Left forelimb (tissue), 1 donor: ENCODE results near the gene TIMMDC1.
"Not testable (repeated sequence)": the region's sequence is repeated elsewhere in the genome, so short reads cannot be mapped to it uniquely, and the experiment has no call there.

ENCODE experiments used
- DNase-seq: peaks from one replicate; pipeline ENCODE4 v3.0.0-alpha.2; 2018; ENCODE audit warnings: low spot score

The TIMMDC1 gene

DNA sequence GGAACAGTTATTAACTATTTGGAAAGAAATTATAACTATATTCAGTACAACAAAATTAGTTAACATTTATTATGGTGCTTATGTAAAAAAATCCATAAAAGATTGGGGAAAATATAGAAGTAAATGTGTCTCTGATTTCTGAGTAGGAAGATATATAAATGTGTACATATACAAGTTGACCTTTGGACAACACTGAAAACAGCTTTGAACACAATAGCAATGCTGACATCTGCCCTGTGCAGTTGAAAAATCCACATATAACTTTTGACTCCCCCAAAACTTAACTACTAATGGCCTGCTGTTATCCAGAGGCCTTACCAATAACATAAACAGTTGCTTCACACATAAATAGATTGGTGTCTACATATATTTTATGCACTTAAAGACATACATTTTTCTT is 12.3 kb downstream of the TIMMDC1 start:
- DNase-seq, result no peak

DNA sequence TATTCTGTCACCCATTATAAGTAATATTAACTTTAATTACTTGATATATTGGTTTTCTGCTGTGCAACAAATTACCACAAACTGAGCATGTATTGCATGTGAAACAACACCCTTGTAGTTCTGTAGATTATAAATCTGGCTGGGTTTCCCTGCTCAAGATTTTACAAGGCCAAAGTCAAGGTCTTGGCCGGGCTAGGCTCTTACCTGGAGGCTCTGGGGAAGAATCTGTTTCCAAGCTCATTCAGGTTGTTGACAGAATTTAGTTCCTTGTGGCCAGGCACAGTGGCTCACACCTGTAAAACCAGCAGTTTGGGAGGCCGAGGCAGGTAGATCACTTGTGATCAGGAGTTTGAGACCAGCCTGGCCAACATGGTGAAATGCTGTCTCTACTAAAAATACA is 16.3 kb downstream of the TIMMDC1 start:
- DNase-seq, result no peak

DNA sequence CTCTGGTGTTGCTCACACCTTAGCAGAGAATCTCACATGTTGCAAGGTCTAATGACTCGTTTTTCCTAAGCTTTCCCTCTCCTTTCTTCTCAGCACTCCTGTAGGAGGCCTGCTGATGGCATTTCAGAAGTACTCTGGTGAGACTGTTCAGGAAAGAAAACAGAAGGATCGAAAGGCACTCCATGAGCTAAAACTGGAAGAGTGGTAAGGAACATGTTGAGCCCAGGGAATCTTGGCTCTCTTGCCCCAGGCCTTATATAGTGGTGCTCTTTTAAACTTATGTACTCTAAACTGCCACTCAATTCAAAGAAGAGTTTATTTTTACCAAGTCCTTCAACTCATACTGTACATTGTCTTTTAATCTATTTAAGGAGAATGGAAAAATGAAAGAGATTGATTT is 18.8 kb downstream of the TIMMDC1 start:
- no peak for DNase-seq

DNA sequence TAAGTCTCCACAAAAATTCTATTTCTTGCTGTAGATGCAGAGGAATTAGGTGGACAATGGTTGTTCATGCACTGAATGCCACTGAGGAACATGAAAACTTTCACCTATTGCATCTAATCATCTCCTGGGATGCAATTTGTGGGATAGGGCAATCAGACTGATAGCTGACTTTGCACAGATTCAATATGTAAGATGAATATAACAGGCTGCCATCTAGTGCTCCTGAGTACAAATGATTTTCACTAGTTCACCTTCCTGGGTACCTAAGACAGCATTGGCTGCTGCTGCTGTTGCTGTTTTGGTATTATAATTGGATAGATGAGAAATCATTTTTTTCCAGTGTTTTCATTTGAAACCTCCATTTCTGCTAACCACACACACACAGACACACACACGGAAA is 19.7 kb downstream of the TIMMDC1 start:
- no peak for DNase-seq

DNA sequence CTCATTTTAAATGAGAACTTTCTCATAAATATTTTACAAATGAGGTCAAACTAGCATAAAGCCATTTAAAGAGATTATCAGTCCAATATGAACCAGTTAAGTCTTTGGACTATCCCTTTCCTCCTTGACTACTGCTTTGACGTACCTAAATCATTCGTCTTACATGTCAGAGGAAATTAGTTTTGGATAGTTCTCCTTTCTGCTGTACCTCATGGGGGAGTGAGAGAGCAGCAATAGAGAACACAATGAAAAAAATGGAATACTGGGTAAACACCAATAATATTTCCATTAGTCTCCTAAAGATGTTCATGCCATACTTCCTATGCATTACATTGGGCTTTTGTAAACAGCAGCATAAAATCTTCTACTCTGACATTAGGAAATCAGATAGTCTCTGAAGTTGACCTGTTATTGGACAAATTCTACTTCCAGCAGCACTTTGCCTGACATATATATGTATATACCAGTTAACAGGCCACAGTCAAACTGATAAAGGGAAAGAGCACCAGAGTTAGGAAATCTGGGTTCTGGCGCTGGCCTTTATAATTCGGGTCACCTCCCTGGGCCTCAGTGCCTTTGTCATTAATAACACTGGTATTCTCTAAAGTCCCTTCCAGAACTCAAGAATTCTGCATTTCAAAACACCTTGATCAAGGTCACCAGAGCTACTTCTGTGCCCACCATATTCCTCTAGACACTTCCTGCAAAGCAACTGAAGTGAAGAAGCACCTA is 26.8 kb downstream of the TIMMDC1 start:
- no peak for DNase-seq

DNA sequence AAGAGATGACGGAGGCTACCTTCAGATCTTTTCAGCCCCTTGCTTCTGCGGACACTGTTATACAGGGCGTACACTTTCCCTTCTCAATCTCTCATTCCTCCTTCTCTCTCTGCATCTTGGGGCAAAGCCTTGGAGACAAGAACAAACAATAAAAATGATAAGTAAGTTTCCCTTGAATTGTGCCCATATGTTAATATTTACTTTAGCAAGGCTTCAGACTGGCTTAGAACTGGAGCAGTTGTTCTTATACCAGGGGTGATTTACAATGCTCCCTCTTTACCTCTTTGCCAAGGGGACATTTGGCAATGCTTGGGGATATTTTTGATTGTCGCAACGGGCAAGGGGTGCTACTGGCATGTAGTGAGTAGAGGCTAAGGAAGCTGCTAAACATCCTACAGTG is 29.4 kb downstream of the TIMMDC1 start:
- no peak for DNase-seq

DNA sequence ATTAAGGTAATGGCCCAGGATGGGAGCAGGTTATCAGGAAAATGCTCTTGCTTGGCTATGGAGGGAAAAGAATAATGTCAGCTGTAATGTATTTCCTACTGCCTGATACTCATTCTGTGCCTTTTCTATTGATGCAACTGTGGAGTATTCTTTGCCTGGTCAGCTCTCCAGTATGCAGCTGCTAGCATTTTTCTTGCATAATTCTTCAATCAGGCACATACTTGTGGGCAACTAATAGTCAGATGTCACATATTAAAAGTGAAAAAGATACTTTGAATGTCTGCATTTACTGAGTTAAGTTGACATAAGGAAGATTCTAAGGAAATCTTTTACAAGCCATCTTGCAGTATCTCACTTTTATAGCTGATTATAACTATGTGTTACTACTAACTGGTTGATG is 31.5 kb downstream of the TIMMDC1 start:
- DNase-seq, result no peak

DNA sequence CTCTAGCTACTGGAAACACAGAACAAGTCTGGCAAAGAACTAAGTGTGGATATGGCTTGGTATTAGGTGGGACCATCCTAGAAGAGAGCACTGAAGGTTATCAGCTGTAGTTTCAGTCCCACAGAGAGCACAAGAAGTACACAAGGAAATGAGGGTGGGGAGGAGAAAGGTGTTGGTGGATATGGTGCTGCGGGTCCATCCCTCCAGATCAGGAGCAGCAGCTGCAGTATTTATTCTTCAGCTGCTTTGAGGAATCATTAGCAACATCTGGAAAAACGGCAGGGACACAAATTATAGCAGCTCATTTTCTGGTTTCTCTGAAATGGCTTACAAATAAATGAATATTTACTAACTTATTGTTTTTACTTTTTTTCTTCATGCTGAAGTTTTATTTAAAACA is 32.1 kb downstream of the TIMMDC1 start:
- no peak for DNase-seq

DNA sequence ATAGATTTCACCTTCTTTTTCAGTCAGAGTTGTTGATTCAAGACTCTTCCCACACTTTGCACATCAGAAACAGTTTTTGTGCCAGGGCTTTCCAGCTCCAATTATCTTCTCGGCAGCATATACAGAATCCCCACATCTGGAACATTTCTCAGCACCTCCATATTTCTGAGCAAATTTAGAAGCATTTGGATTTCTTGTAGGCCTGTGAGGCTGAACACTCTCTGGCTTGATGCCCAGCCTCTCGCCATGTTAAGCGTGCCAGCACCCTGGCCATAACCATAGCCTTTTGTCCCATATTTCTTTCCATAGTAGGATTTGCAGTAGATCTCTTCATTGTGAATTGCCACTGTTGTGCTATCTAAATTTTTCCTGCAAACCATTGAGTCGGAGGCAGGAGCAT is 32.8 kb downstream of the TIMMDC1 start:
- DNase-seq, result no peak

DNA sequence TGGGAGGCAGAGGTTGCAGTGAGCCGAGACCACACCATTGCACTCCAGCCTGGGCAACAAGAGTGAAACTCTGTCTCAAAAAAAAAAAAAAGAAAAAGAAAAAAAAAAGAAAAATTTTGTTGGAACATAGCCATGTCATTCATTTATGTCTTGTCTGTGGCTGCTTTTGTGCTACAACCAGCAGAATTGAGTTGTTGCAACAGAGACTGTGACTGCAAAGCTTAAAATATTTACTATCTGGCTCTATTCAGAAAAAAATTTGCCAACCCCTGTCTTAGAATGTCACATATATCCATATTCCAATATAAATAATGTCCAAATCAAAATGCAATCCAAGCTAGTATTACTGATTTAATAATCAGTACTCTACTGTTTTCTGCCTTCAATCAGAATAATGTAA is 35.9 kb downstream of the TIMMDC1 start:
- DNase-seq, result no peak

DNA sequence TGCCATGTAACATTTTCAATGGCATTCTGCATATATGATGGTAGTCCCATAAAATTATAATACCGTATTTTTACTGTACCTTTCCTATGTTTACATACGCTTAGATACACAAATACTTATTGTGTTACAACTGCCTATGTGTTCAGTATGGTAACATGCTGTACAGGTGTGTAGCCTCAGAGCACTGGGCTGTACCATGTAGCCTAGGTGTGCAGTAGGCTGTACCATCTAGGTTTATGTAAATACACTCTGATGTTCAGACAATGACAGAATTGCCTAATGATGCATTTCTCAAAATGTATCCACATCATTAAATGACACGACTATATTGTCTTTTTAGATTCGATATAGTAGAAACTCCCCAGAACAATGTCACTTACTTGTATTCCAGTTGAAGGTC is 38.4 kb downstream of the TIMMDC1 start:
- no peak for DNase-seq

DNA sequence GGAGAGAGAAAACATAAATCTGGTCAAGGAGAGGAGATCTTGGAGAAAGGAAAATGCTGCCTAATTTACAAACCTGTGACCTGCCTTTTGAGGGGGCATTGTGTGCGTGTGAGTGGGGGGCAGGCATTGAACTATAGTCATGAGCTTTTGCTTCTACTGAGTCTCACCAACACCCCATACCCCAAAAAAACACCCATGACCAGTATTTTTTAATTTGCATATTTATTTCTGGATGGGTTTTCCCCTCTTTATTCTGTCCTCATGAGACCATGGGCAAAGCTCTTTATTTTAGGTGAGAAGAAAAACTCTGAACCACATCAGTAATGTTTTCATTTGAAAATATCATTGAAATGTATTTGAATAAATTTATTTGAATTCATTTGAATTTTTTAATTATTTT is 40.4 kb downstream of the TIMMDC1 start:
- no peak for DNase-seq

DNA sequence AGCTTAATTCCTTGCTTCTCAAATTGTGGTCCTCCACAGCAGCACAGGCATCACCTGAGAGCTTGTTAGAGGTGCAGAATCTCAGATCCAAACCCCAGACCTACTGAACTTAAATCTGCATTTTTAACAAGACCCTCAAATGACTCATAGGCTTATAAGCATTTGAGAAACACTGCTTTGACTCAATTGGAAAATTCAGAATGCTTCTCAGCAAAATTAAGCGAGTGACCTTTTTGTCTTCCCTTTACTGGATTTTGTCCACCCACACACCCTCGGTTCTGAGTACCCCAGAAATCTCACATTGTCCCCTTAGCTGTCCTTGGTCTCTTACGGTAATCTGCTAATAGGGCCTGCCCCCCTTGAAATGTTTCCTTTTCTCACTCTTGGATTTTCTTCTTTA is 43.2 kb downstream of the TIMMDC1 start:
- no peak for DNase-seq

DNA sequence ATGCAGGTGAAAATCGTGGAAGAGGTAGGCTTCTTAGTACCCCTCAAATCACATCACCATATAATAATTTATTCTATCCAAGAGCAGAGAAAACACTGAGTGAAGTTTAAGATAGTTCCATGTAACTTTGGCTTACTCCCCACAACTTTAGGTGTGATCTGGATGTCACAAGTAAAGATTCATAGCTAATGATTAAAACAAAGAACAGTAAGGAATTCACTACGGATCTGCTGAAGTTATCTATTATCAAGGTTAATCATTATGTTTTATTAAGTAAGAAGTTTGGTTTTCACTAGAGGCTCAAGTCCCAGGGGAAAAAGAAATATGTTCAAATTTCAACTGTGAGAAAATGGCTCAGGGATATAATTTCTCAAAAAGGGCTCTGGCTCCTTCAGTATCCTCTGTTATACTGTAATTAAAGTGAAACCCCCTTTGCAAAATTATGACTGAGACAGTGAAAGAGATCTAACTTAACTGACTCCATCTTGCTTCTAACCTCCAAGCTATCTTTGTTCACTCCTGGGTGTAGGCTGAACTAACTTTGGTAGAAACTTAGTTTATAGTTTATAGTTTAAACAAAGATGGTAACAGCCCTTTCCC is 43.9 kb downstream of the TIMMDC1 start:
- no peak for DNase-seq

DNA sequence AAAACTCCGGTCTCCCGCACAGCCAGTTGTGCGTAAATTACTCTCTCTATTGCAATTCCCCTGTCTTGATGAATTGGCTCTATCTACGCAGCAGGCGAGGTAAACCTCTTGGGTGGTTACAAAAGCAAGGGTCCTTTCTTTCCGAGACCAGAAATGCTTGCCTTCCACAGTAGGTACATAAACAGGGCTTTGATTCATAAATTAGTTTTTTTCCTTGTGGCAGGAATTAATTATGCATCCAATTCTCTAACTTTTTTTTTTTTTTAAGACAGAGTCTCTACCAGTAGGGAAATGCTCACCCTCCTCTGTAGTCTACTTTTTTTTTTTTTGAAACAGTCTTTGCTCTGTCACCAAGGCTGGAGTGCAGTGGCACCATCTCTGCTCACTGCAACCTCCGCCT is 44.8 kb downstream of the TIMMDC1 start:
- DNase-seq, result no peak

DNA sequence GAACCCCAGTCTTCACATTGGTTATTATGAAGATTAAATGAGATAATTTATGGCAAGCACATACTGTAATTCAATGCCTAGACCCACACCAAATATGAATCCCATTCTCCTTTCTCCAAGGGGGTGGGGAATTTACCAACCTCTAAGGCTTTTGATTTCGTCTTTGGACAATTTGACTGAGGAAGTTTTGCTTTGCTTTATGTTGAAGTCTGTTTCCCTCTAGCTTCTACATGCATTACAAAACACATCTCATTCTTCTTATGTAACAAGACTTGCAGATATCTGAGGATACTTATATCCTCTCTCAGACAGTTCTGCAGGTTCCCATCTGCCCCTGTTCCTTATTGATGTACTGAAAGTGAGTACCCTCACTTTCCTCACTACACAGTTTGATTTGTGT is 48.9 kb downstream of the TIMMDC1 start:
- DNase-seq, result no peak

DNA sequence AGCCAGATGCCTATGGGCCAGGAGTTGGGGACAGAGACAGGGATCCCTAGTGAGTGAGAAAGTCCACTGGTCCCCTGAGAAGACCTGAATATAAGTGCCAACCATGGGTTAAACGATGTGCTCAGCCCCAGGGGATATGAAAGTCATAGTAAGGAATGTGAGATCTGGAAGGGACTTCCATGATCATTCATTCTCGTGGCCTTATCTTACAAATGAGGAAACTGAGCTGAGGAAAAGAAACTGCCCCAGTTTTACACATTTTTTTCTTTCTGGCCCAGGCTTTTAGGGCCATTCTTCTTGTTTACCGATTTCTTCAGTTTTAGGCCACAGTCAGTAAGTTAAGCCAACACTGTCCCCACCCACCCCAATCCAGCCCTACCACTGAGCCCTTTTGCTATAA is 50.0 kb downstream of the TIMMDC1 start:
- no peak for DNase-seq

DNA sequence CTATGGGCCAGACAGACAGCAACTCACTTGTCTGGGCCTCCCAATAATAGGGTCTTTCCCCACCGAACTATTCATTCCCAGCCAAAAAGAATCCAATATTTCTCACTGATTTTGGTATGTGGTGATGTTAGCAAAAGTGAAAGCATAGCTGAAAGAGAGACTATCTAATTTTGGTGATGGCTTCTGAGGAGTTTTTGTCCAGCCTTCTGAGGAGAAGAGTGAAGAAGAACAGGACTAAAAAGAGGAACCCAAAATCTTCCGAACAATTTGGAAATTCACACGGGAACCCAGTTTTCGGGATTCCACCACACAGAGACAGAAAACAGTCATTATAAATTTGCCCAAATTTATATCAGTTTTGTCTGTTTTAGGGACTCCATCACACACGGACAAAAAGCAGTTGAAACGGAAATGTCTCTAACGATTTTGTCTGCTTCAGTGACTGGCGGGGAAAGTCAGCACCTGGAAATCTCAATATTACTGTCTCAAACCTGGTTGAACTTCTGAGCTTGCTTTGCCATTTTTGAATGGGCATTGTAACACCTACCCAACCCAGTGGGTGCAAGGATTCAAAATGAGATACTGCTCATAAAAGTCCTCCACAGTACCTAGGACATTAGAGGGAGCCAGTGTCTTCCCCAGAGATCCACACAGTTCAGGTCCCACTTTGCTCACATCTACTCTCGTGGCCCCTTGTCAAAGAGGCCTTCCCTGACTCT is 52.0 kb downstream of the TIMMDC1 start:
- no peak for DNase-seq

DNA sequence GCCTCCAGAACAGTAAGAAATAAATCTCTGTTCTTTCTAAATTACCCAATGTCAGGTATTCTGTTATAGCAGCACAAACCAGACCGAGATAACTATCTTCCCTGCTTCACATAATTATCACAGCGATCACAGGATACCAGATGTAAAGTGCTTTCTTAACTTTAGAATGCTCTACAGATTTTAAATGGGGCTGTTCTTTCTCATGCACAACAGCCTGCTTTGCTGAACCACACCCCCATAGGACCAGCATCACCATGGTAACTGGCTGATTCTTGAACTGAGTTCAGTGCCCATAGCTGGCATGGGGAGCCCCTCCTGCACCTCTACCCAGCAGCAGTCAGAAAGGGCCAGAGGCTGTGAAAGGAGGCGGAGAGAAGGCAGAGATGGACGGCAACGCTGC is 53.3 kb downstream of the TIMMDC1 start:
- DNase-seq, result no peak

DNA sequence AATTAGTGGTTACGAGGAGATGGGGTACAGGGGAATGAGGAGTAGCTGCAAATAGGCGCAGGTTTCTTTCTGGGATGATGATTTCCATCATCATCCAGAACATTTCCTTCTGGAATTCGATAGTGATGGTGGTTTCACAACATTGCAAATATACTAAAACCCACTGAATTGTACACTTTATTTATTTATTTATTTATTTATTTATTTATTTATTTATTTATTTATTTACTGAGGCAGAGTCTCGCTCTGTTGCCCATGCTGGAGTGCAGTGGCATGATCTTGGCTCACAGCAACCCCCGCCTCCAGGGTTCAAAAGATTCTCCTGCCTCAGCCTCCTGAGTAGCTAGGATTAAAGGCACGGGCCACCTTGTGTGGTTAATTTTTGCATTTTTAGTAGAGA is 54.6 kb downstream of the TIMMDC1 start:
- not testable (repeated sequence) for DNase-seq

DNA sequence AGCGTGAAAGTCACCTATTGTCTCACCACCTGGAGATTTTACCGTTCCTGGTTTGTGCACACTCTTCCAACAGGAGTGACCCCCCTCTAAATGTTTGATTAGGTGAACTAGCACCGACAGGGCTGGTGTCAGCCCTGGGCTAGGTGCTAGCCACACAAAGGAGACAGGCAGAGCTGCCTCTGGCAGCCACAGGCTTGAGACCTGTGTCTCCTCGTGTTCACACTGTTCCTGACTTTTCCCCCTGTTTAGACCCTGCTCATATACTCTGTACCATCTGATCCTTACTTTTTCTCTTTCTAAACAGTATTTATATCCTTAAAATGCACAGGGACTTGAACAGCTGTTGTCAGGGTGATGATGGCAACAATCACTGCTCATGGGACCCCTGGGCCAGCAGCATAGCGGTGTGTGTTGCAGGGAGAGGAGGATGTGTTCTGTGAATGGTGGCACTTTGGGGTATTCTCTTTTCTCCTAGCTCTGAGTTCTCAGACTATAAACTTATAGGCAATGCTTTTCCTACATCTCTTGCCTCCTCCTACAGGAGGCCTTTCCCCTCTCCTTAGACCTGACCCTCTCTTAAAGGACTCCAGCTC is 55.6 kb downstream of the TIMMDC1 start:
- no peak for DNase-seq

DNA sequence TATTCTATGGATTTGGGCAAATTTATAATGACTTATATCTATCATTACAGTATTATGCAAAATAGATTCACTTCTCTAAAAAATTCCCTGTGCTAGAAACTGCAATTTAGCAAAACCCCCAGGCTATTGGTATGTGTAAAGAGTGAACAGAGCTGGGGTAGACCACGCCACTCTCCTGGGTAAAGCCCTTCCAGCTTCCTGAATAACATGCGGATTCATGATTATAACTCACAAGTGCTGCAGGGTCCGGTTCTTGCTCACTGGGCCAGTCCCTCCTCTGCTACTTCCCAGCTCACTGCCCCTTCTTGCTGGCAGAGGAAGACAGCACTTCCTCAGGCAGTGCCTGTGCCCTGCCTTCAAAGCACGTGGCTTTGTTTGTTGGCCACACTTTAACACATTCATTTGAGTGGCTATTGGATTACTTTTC is 57.0 kb downstream of the TIMMDC1 start:
- no peak for DNase-seq

DNA sequence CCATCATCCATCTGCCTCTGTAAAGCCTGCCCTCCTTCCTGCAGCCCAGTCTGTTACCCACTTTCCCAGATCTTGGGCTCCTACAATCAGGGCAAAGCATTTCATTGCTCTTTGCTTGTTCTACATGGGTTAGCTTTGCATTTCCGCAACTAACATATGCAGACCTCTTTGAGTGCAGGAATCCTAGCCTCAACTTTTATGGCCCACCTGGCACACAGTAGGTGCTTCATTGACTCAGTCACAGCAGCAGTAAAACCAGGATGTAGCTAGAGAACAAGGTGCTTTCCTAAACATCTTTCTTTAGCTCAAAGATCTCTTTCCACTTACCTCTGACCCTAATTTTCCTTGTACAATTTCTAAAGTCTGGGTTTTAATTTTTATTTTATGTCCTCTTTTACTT is 57.6 kb downstream of the TIMMDC1 start:
- DNase-seq, result no peak
